ENCODE measurements around the gene TNFRSF11A.

- no peak for TF ChIP-seq CTCF (IDR thresholded peaks at IDR 0.05; ENCODE audit: poor library complexity)
- no peak for TF ChIP-seq EZH2 (IDR thresholded peaks at IDR 0.05; ENCODE audit: borderline replicate concordance)
Observed at GRCh38 chr18:62409821-62410220, 84.7 kb downstream of the TNFRSF11A start.

All from hepatocyte (in vitro differentiated cells).